Psoas muscle (tissue), 8 donors: ENCODE data around the gene TOMM34. TPM values are rescaled to one million over a fixed set of nuclear protein-coding genes. Genes with fewer than 3 reads are reported as not detected.
A peak's percentile ranks its signal among the peaks of the same experiment; 100 is the strongest.

ENCODE experiments used
- ATAC-seq, 4 donors: fragments of 200-7000 bp; cut with Tn5 transposase; one replicate each; pipeline ENCODE4 v1.9.1; 2020; ENCODE audit warnings: moderate library complexity in 3 of 4, mild to moderate bottlenecking in 2 of 4
- DNase-seq, 2 donors: peaks; one replicate each; pipeline ENCODE4 v3.0.0-alpha.2; 2020
- H3K27ac ChIP-seq: fragments of 200-600 bp; one replicate; pipeline ENCODE4 v1.8.0; 2022
- H3K27me3 ChIP-seq, 3 donors: fragments of 200-600 bp in 1 of 3; one replicate each; pipeline versions ENCODE4 v1.6.1 to v1.8.0; 2013 to 2022; ENCODE audit warnings: low read length in 2 of 3, mild to moderate bottlenecking in 2 of 3, moderate library complexity in 1 of 3; ENCODE audit not compliant: insufficient read depth in 3 of 3
- H3K36me3 ChIP-seq, 2 donors: fragments of 200-600 bp in 1 of 2; one replicate each; pipeline versions ENCODE4 v1.6.1 to v1.8.0; 2013 to 2022; ENCODE audit warnings: low read depth in 1 of 2, mild to moderate bottlenecking in 1 of 2, moderate library complexity in 1 of 2; ENCODE audit not compliant: insufficient read depth in 1 of 2
- H3K4me1 ChIP-seq: fragments of 200-600 bp; one replicate; pipeline ENCODE4 v1.8.0; 2022
- H3K4me3 ChIP-seq: fragments of 200-600 bp; one replicate; pipeline ENCODE4 v1.8.0; 2022; ENCODE audit warnings: mild to moderate bottlenecking
- H3K9me3 ChIP-seq: fragments of 200-600 bp; one replicate; pipeline ENCODE4 v1.8.0; 2022
- WGBS, 3 donors: extraction: QIAGEN DNeasy Blood & Tissue Kit; methylation state at CpG; one replicate each; pipeline versions ENCODE4 v1.1.6 to v1.1.7; 2013; 5-methylcytosine and 5-hydroxymethylcytosine counted together
- intact Hi-C, 2 donors: fragments of 100-400 bp; cut with DNase I; formaldehyde crosslinking; loops; one replicate each; pipeline versions ENCODE4 v1.11.0 to v1.14.2; 2022
- polyA plus RNA-seq, 3 donors: library from polyadenylated mRNA; stranded (reverse); fragments of 200-250 nt; gene quantifications; one replicate each; pipeline ENCODE4 v1.2.3, GENCODE V29; 2013
- total RNA-seq, 4 donors: library from RNA; stranded (reverse); fragmentation: NEBNext Ultra II Directional in 2 of 4; extraction: Animal tissue kit (Norgen Biotek cat#: 25700) in 2 of 4; gene quantifications; one replicate each; pipeline versions ENCODE4 v1.2.1 to v1.2.4, GENCODE V29; 2021 to 2023
- TF ChIP-seq, protein P1 (sequence below): fragments of 200-600 bp; IDR thresholded peaks from one replicate; pipeline ENCODE4 v1.8.0; 2022; ENCODE audit warnings: antibody characterized with exemption
- donor health status: healthy with polysubstance abuse.
- donor health status: DM: no; HTN: no; CAD: no; lungs with moderate emphysema.
- donor health status: Bipolar disorder and iron deficiency.
- donor health status: healthy.
- donor health status: DM: yes; HTN: yes; CAD: no.
- donor health status: DM: no; HTN: no; CAD: no.
- donor health status: DM: no; HTN: no; CAD: no.
- donor health status: DM: yes; HTN: yes; CAD: no.

The TOMM34 gene
- total and polyA plus RNA-seq, 7 donors: 9.6 to 38.0 (median 17.6) TPM

DNA sequence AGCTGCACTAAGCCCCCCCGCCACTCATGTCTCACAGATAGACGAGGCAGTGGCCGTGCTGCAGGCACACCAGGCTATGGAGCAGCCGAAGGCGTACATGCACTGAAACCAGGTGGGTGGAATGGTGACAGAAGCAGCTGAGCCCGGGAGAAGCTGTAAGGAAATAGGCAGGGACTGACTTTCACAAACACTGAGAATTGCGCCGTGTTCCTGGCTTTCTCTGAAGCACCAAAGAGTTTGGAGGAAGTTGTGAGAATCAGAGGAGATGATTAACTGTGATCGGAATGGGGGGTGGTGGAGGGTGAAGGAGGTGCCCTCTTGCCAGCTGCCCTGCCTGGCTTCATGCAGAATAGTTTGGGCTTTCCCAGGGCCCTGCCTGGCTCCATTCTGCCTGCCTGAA is 21.6 kb downstream of the TOMM34 start:
- Histone ChIP-seq H3K27ac (no peak overlapping the region), H3K27me3 (no peaks in the 10 kb centered on the region), H3K4me1 (no peaks in the 10 kb centered on the region), H3K4me3 (no peak overlapping the region), H3K9me3 (no peaks in the 10 kb centered on the region), H3K36me3 (peaks cover 5 to 30% of the 10 kb centered on the region in 2 donors)
- WGBS, 3 donors: 86 to 88% (median 86%) methylated on average over 9 of the region's 9 CpGs
- DNase-seq (no peak), ATAC-seq (no peak)
- TF ChIP-seq, protein P1, sequence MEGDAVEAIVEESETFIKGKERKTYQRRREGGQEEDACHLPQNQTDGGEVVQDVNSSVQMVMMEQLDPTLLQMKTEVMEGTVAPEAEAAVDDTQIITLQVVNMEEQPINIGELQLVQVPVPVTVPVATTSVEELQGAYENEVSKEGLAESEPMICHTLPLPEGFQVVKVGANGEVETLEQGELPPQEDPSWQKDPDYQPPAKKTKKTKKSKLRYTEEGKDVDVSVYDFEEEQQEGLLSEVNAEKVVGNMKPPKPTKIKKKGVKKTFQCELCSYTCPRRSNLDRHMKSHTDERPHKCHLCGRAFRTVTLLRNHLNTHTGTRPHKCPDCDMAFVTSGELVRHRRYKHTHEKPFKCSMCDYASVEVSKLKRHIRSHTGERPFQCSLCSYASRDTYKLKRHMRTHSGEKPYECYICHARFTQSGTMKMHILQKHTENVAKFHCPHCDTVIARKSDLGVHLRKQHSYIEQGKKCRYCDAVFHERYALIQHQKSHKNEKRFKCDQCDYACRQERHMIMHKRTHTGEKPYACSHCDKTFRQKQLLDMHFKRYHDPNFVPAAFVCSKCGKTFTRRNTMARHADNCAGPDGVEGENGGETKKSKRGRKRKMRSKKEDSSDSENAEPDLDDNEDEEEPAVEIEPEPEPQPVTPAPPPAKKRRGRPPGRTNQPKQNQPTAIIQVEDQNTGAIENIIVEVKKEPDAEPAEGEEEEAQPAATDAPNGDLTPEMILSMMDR: no peak
- intact Hi-C loops: no loop called here

DNA sequence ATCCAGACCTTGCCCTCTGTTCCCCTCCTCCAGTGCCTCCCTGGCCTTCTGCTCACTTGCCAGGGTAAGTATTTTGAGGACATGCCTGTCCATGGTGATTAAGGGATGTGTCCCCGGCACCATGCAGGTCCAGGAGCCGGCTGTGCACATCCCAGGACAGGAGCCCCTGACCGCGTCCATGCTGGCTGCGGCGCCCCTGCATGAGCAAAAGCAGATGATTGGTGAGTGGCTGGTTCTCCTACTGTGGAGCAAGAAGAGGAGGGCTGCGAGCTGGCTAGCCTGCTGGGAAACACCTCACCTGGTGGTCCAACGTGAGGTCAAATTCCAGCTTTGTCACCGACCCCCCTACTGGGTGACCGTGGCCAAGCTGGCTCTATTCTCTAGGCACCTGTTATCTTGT is 23.7 kb downstream of the TOMM34 start:
- no peaks in the 10 kb centered on the region for H3K9me3 ChIP-seq
- TF ChIP-seq, protein P1: no peak
- DNase-seq (no peak), ATAC-seq (no peak)
- H3K27ac ChIP-seq: no peak overlapping the region
- no peaks in the 10 kb centered on the region for H3K4me1 ChIP-seq
- H3K27me3 ChIP-seq: no peaks in the 10 kb centered on the region
- peaks cover 0 to 9% of the 10 kb centered on the region in 2 donors for H3K36me3 ChIP-seq
- no peak overlapping the region for H3K4me3 ChIP-seq
- 89 to 93% (median 91%) methylated on average over 10 of the region's 10 CpGs for WGBS, 3 donors
- intact Hi-C loops: no loop called here

DNA sequence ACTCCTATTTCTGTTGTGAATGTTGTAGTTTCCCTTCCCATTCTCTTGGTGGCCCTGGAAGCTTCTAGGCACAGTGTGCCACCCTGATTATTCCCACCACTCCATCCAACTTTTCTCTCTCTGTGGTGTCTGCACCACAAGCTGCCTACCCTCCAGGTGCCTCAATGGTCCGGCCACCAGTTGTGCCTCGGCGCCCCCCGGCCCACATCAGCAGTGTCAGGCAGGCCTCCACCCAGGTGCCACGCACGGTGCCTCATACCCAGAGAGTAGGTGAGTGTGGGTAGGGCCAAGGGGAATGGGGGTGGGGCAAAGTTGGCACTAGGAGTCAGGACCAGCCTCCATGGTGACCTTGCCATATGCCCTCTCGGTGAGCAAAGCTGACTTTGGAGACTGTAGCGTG is 27.3 kb downstream of the TOMM34 start:
- Histone ChIP-seq H3K27ac (no peak overlapping the region), H3K4me1 (no peaks in the 10 kb centered on the region), H3K36me3 (no peaks in the 10 kb centered on the region), H3K4me3 (no peak overlapping the region), H3K9me3 (no peaks in the 10 kb centered on the region), H3K27me3 (no peaks in the 10 kb centered on the region)
- intact Hi-C loops: no loop called here
- DNase-seq (no peak), ATAC-seq (no peak)
- TF ChIP-seq, protein P1: no peak
- WGBS, 3 donors: 92 to 96% (median 94%) methylated on average over 8 of the region's 8 CpGs

DNA sequence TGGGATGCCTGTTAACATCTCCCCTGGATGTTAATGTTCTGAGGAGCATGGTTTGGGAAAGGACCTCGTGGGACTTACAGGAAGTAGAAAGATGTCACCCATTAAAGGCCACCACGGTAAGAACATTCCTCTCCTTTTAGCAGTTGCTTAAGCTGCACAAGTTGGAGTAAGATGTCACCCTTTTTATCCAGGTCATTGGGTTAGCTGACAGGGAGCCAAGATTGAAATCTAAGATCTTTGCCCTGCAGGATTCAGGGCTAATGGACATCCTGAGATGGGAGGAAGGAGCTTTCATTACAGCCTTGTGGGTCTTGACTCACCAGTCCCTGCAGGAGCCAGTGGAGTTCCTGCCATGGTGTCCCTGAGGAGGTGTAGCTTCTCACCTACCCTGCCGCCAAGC is 28.3 kb downstream of the TOMM34 start:
- H3K27me3 ChIP-seq: no peaks in the 10 kb centered on the region
- intact Hi-C loops: no loop called here
- DNase-seq (no peak), ATAC-seq (peak; percentile 30 to 68 (median 40))
- TF ChIP-seq, protein P1: no peak
- no peaks in the 10 kb centered on the region for H3K36me3 ChIP-seq
- H3K4me1 ChIP-seq: no peaks in the 10 kb centered on the region
- H3K27ac ChIP-seq: no peak overlapping the region
- H3K9me3 ChIP-seq: no peaks in the 10 kb centered on the region
- no peak overlapping the region for H3K4me3 ChIP-seq
- WGBS, 3 donors: 49 to 69% (median 56%) methylated on average over 3 of the region's 3 CpGs

DNA sequence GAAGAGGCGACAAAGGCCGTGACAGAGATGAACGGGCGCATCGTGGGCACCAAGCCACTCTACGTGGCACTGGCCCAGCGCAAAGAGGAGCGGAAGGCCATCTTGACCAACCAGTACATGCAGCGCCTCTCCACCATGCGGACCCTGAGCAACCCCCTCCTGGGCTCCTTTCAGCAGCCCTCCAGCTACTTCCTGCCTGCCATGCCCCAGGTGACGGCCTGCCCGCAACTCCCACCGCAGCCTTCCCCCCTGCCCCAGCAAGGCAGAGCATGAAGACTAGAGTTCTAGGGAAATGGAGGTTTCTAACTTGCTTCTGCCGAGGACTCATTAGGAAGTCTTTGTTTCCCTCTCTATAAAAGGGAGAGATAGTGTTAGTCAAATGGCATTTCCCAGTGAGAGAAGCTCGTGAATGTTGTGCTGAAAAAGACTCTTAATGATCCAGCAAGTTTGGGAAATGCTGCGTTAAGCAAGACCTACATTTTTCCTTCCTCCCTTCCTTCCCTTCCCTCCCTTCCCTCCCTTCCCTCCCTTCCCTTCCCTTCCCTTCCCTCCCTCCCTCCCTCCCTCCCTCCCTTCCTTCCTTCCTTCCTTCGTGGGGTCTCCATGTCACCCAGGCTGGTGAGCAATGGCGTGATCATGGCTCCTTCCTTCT is 29.6 kb downstream of the TOMM34 start:
- no peak for DNase-seq
- intact Hi-C loops: no loop called here
- 86 to 93% (median 92%) methylated on average over 13 to 18 of the region's 18 CpGs for WGBS, 3 donors

More for the DNA sequence above, 29.6 kb downstream of the TOMM34 start:
- no peaks in the 10 kb centered on the region for H3K27me3 ChIP-seq
- ATAC-seq: no peak
- no peaks in the 10 kb centered on the region for H3K4me1 ChIP-seq
- TF ChIP-seq, protein P1: no peak
- H3K36me3 ChIP-seq: no peaks in the 10 kb centered on the region
- H3K9me3 ChIP-seq: no peaks in the 10 kb centered on the region
- H3K4me3 ChIP-seq: no peak overlapping the region
- H3K27ac ChIP-seq: no peak overlapping the region
